Sigmoid colon (tissue), 7 donors: ENCODE results near the gene COL6A1. TPM values are rescaled to one million over a fixed set of nuclear protein-coding genes. Genes with fewer than 3 reads are reported as not detected.
"Not testable (repeated sequence)": the region's sequence is repeated elsewhere in the genome, so short reads cannot be mapped to it uniquely, and the experiment has no call there.

Experiments used
- DNase-seq: peaks from one replicate; pipeline ENCODE4 v3.0.0-alpha.2; 2019
- H3K27ac ChIP-seq, 4 donors: fragments of 200-600 bp; sonication (generic); one replicate each; pipeline ENCODE4 v1.5.1; 2016 to 2019; ENCODE audit warnings: mild to moderate bottlenecking in 1 of 4
- H3K27me3 ChIP-seq, 3 donors: fragments of 200-600 bp; sonication (generic); one replicate each; pipeline ENCODE4 v1.5.1; 2019; ENCODE audit warnings: mild to moderate bottlenecking in 1 of 3
- H3K36me3 ChIP-seq, 4 donors: fragments of 200-600 bp; sonication (generic); one replicate each; pipeline ENCODE4 v1.5.1; 2016 to 2019
- H3K4me1 ChIP-seq, 4 donors: fragments of 200-600 bp; sonication (generic); one replicate each; pipeline ENCODE4 v1.5.1; 2017 to 2019
- H3K4me3 ChIP-seq, 4 donors: fragments of 200-600 bp; sonication (generic); one replicate each; pipeline ENCODE4 v1.5.1; 2017 to 2019; ENCODE audit warnings: mild to moderate bottlenecking in 2 of 4, moderate library complexity in 1 of 4
- H3K9me3 ChIP-seq, 4 donors: fragments of 200-600 bp in 3 of 4; sonication (generic) in 3 of 4; one replicate each; pipeline versions ENCODE4 v1.5.1 to v1.6.1; 2013 to 2019
- EP300 ChIP-seq, 4 donors: sonication (generic); formaldehyde crosslinking; IDR thresholded peaks; one replicate each; pipeline ENCODE4 v1.6.1; 2017; ENCODE audit warnings: antibody characterized with exemption in 4 of 4
- POLR2A ChIP-seq, 2 donors: fragments of 450-650 bp; IDR thresholded peaks; one replicate each; pipeline ENCODE4 v1.6.1; 2016; ENCODE audit warnings: antibody characterized with exemption in 2 of 2, mild to moderate bottlenecking in 2 of 2, moderate library complexity in 2 of 2
- POLR2AphosphoS5 ChIP-seq, 4 donors: sonication (generic); formaldehyde crosslinking; IDR thresholded peaks; one replicate each; pipeline ENCODE4 v1.6.1; 2017; ENCODE audit warnings: antibody characterized with exemption in 4 of 4
- WGBS, 2 donors: extraction: QIAGEN DNeasy Blood & Tissue Kit; methylation state at CpG; one replicate each; pipeline ENCODE4 v1.1.7; 2013; 5-methylcytosine and 5-hydroxymethylcytosine counted together
- intact Hi-C: fragments of 100-400 bp; cut with DNase I; formaldehyde crosslinking; loops from one replicate; pipeline ENCODE4 v1.15.1; 2023
- polyA plus RNA-seq, 3 donors: library from polyadenylated mRNA; stranded (reverse); fragments of 200-250 nt; gene quantifications; one replicate each; pipeline ENCODE4 v1.2.3, GENCODE V29; 2013
- total RNA-seq, 4 donors: library from RNA; depleted of rRNA; stranded (reverse); fragments of >200 nt; gene quantifications; one replicate each; pipeline ENCODE4 v1.1.0, GENCODE V29; 2016
- TF ChIP-seq, protein P1 (sequence below), 4 experiments: fragments of 450-650 bp in 3 of 4; fragments of 200-600 bp in 1 of 4; IDR thresholded peaks; one replicate each; pipeline ENCODE4 v1.5.1; 2016 to 2019; ENCODE audit warnings: antibody characterized with exemption in 4 of 4, mild to moderate bottlenecking in 3 of 4, moderate library complexity in 2 of 4
- donor health status: healthy with polysubstance abuse.
- donor health status: Bipolar disorder and iron deficiency.
- donor health status: healthy.

Gene COL6A1
- total and polyA plus RNA-seq, 7 donors: 14.3 to 1,755 (median 622) TPM

DNA sequence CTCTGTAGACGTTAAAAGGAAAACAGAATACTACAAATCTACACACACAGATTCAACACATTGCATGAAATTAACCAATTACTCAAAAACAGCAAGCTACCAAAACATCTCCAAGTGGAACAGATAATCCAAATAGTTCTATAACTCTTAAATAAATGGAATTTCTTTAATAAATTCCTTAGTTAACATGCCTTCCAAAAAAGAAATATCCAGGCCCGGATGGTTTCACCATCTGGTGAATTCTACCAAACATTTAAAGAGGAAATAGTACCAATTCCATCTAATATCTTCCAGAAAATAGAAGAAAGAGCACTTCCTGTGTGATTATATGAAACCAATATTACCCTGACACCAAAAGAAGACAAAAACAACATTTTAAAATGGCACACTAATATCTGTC lies 63.6 kb downstream of the COL6A1 start:
- H3K9me3 ChIP-seq: no peaks in the 10 kb centered on the region
- H3K36me3 ChIP-seq: no peaks in the 10 kb centered on the region
- H3K4me1 ChIP-seq: peaks cover 0 to 14% (median 11%) of the 10 kb centered on the region in 4 donors
- no peak for DNase-seq
- no peak overlapping the region for H3K27ac ChIP-seq
- no peak overlapping the region for H3K4me3 ChIP-seq
- WGBS, 2 donors: 59 to 67% methylated on average over 2 of the region's 2 CpGs
- H3K27me3 ChIP-seq: no peaks in the 10 kb centered on the region
- TF ChIP-seq POLR2AphosphoS5 (IDR thresholded peaks at IDR 0.05) (no peak), EP300 (IDR thresholded peaks at IDR 0.05) (no peak), POLR2A (IDR thresholded peaks at IDR 0.05) (no peak)
- TF ChIP-seq, protein P1, sequence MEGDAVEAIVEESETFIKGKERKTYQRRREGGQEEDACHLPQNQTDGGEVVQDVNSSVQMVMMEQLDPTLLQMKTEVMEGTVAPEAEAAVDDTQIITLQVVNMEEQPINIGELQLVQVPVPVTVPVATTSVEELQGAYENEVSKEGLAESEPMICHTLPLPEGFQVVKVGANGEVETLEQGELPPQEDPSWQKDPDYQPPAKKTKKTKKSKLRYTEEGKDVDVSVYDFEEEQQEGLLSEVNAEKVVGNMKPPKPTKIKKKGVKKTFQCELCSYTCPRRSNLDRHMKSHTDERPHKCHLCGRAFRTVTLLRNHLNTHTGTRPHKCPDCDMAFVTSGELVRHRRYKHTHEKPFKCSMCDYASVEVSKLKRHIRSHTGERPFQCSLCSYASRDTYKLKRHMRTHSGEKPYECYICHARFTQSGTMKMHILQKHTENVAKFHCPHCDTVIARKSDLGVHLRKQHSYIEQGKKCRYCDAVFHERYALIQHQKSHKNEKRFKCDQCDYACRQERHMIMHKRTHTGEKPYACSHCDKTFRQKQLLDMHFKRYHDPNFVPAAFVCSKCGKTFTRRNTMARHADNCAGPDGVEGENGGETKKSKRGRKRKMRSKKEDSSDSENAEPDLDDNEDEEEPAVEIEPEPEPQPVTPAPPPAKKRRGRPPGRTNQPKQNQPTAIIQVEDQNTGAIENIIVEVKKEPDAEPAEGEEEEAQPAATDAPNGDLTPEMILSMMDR (IDR thresholded peaks at IDR 0.05): no peak
- intact Hi-C loops: no loop called here

DNA sequence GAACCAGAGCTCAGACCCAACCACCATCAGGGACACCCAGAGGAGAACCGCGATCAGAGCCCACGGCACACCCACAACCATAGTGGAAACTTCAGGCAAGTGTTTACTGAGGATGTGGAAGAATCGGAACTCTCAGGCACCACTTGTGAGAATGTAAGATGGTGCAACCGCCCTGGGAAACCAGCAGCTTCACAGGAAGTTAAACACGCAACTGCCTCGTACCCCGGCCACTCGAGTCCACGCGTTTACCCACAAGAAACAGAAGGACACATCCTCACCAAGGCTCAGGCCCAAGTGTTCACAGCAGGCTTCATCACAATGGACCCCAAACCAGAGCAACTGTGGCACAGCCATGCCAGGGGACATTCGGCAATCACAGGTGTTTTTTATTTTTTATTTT lies 64.9 kb downstream of the COL6A1 start:
- Histone ChIP-seq H3K27me3 (no peaks in the 10 kb centered on the region), H3K4me1 (peaks cover 0 to 22% (median 16%) of the 10 kb centered on the region in 4 donors), H3K36me3 (no peaks in the 10 kb centered on the region), H3K4me3 (no peak overlapping the region), H3K9me3 (no peaks in the 10 kb centered on the region), H3K27ac (no peak overlapping the region)
- peak; percentile 60 for DNase-seq
- TF ChIP-seq, protein P1 (IDR thresholded peaks at IDR 0.05): no peak
- no peak for TF ChIP-seq EP300 (IDR thresholded peaks at IDR 0.05)
- no peak for TF ChIP-seq POLR2AphosphoS5 (IDR thresholded peaks at IDR 0.05)
- no peak for TF ChIP-seq POLR2A (IDR thresholded peaks at IDR 0.05)
- 82 to 85% methylated on average over 12 of the region's 12 CpGs for WGBS, 2 donors
- intact Hi-C loops: no loop called here

DNA sequence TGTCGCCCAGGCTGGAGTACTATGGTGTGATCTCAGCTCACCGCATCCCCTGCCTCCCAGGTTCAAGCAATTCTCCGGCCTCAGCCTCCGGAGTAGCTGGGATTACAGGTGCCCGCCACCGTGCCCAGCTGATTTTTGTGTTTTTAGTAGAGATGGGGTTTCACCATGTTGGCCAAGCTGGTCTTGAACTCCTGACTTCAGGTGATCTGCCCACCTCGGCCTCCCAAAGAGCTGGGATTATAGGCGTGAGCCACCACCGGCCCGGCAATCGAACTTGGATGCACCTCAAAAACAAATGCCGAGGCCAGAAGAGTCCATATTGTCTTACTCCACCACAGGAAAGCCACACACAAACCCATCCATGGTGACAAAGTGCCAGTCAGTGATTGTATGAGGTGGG lies 65.3 kb downstream of the COL6A1 start:
- H3K27ac ChIP-seq, intact Hi-C loops, H3K4me3 ChIP-seq, H3K9me3 ChIP-seq, DNase-seq, H3K27me3 ChIP-seq, H3K36me3 ChIP-seq: not testable (repeated sequence)
- 91 to 95% methylated on average over 12 of the region's 12 CpGs for WGBS, 2 donors
- H3K4me1 ChIP-seq: peaks cover 0 to 22% (median 16%) of the 10 kb centered on the region in 4 donors

DNA sequence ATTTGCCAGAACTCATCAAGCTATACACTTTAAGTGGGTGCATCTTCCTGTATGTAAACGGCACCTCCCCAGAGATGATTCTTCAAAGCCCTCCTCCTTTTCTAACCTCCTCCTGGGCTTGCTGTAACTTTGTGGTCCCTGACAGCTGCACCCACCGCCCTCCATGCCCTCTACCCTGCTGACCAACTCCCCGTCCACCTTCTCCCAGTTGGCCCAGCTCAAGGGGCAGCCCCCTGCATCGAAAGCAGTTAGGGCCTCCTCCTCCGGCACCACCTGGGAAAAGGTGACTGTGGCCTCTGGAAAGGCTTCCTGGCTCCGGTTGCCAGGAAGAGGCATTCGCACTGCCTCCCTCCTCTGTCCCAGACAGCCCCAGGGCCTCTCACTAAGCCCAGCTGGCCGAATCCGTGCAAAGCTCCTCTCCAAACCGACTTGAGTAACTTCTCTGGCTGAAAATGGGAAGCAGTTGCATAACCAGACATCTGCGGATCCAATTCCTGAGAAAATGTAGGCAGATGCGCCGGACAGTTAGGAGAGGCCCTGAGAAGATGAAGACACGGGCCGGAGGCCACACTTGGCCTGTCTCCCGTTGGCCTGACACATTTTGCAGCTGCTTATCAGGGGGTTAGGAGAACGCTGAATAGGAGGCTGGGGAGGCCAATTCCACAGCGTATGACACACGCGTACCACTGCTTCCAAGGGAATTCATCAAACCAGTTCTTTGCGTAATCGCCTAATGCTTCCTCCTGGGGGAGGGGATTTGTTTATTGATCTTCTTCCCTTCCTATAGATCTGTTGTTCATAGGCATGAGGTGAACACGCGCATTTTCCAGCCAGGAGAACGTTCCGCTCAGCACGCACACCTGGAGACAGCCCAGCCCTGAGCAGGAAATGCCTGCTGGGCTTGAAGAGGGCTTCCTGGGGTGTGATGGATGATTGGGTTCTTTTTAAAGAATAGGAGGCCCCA lies 67.6 kb downstream of the COL6A1 start:
- 68 to 71% methylated on average over 27 of the region's 27 CpGs for WGBS, 2 donors
- no peaks in the 10 kb centered on the region for H3K36me3 ChIP-seq
- TF ChIP-seq POLR2AphosphoS5 (IDR thresholded peaks at IDR 0.05) (peak; percentile 70 to 81 (median 79)), POLR2A (IDR thresholded peaks at IDR 0.05) (no peak), EP300 (IDR thresholded peaks at IDR 0.05) (peak in 2 of 4 donors; percentile 28 to 57)
- TF ChIP-seq, protein P1 (IDR thresholded peaks at IDR 0.05): no peak
- H3K9me3 ChIP-seq: no peaks in the 10 kb centered on the region
- no peak overlapping the region for H3K4me3 ChIP-seq
- H3K4me1 ChIP-seq: peaks cover 0 to 29% (median 23%) of the 10 kb centered on the region in 4 donors
- peak; percentile 98 for DNase-seq
- H3K27me3 ChIP-seq: no peaks in the 10 kb centered on the region
- intact Hi-C loops: loop anchor here (2.0 kb wide), 1 partner anchor 20 kb away; no protein-coding TSS in a partner anchor
- peak overlapping the region; percentile 84 to 88 (median 86) for H3K27ac ChIP-seq

DNA sequence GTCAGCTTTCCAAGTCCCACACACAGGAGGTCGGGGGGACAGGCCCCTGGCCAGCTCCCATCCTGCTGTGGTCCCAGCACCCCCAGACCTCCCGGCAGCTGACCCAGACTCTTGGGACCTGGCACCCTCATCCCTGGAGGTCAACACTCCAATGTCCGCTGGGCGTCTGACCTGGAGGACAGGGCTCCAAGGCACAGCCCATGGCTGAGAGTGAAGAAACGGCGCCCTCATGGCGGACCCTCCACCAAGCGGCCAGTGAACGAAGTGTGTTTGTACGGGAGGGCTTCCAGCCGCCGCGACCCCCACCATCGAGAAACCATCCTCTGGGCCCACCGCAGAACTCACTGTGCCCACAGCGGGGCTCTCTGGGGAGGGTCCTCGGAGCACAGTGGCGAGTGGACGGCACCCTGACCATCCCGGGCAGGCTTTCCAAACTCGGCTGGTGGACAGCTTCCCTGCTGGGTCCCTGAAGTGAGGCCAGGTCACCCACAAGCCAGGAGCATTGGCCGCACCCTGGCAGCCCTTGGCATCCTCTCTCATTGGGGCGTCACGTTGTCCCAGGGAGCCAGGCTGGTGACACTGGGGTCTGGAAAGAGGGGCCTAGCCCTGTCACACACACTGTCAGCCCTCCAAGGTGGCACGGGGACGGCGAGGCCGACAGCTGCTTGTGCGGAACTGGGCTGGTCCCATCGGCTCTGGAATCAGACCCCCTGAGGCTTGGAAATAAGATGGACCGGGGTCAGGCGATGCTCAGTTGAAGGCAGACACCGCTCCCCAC lies 68.5 kb downstream of the COL6A1 start:
- DNase-seq: peak; percentile 77
- Histone ChIP-seq H3K4me1 (peaks cover 0 to 38% (median 31%) of the 10 kb centered on the region in 4 donors), H3K36me3 (no peaks in the 10 kb centered on the region), H3K4me3 (no peak overlapping the region), H3K27ac (peak overlapping the region; percentile 84 to 88 (median 86)), H3K27me3 (no peaks in the 10 kb centered on the region), H3K9me3 (no peaks in the 10 kb centered on the region)
- intact Hi-C loops: loop anchor here (2.0 kb wide), 1 partner anchor 21 kb away; no protein-coding TSS in a partner anchor
- TF ChIP-seq EP300 (IDR thresholded peaks at IDR 0.05): no peak
- no peak for TF ChIP-seq POLR2AphosphoS5 (IDR thresholded peaks at IDR 0.05)
- TF ChIP-seq, protein P1 (IDR thresholded peaks at IDR 0.05): no peak
- TF ChIP-seq POLR2A (IDR thresholded peaks at IDR 0.05): no peak
- 87 to 91% methylated on average over 33 of the region's 33 CpGs for WGBS, 2 donors
